ENCODE measurements around the gene MAPK8IP2.
A peak's percentile ranks its signal among the peaks of the same experiment; 100 is the strongest.

The MAPK8IP2 gene

DNA sequence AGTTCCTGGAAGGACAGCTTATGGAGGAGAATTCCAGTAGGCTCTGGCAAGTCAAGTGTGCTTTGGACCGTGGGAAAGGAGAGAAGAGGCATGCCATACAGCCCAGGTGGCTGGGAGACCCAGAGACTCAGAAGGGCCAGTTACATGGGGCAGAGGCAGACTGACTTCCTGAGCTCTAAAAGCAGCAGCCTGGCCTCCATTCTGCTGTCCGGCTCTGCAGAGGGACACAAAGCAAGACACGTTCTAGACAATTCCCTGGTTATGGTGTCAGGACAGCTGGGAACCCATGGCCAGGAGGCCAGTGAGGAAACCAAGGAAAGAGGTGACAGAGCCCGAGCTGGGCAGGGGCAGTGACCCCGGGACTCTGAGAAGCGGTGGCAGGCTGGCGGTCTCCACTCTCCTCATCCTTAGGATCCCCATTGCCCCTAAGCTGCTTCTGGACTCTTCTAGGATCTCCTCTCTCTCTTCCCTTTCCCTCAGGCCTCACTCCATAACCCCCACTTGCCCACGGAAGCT lies 25.1 kb upstream of the MAPK8IP2 start:
- no peak for DNase-seq (ENCODE audit: low spot score)

DNA sequence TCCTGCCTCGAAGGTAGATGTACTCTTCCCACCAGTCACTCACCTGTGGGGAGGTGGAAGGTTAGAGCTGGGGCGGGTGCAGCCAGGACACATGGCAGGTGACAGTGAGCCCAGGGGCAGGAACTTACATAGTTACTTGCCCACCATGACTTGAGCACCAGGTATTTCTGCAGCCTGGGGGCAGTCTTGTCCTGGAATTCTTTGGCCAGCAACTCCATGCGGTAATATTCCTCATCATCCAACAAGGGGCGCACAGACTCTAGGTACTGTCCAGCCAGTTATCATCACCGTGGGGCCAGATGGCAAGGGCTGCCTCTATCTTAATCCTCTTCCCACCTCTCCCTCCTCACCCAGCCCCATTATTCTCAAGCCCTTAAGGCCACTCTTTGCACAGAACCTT lies 24.5 kb upstream of the MAPK8IP2 start:
- DNase-seq (ENCODE audit: low spot score), result no peak

DNA sequence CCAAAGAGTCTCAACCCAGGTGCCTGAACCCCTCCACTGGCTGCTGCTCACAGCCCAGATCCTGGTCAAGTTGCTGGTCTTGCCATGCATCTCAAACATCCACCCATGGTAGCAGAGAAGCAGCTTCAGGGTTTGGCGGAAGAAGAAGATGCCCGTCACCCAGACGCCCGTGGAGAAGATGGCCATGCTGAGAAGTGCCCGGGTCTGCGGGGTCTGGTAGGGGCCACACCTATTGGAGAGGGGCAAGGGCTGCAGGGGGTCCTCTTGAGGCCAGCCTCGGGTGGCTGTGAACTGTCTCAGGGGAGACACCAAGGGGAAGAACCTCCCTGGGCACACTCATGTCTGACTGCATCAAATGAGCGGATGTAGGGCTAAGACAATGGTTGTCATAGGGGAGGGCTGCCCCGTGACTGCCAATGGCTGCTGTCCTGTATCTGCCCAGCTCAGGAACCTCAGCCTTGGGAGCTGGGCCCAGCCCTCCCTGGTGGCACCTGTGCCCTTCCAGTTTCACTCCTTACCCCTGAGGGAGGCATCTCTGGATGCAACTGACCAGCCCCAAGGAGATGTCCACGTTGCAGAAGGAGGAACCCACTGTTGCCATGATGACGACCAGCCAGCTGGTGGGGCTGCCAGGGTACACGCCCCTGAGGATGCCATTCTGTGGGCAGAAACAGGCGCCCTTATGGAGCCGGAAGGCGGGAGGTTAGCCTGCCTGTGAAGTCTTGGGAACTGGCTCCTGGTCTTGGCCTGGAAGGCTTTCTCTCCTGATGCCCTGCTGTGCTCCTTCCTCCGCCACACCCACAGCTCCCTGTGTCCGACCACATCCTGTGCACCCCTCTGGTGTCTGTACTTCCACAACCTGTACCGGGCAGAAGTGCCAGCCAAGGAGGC lies 23.5 kb upstream of the MAPK8IP2 start:
- no peak for DNase-seq (ENCODE audit: low spot score)

DNA sequence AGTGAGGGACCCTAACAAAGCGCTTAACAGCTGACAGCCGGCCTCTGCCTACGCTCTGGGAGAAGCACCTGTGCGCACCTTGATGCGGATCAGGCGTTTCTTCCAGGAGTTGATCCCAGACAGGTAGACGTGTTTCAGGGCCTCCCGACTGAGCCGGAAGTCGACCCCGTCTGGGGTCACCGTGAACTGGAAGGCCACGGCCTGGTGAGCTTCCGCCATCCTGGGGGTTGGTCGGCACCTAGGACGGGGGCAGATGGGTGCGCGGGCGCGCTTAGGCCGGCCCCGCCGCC lies 23.0 kb upstream of the MAPK8IP2 start:
- no peak for DNase-seq (ENCODE audit: low spot score)

DNA sequence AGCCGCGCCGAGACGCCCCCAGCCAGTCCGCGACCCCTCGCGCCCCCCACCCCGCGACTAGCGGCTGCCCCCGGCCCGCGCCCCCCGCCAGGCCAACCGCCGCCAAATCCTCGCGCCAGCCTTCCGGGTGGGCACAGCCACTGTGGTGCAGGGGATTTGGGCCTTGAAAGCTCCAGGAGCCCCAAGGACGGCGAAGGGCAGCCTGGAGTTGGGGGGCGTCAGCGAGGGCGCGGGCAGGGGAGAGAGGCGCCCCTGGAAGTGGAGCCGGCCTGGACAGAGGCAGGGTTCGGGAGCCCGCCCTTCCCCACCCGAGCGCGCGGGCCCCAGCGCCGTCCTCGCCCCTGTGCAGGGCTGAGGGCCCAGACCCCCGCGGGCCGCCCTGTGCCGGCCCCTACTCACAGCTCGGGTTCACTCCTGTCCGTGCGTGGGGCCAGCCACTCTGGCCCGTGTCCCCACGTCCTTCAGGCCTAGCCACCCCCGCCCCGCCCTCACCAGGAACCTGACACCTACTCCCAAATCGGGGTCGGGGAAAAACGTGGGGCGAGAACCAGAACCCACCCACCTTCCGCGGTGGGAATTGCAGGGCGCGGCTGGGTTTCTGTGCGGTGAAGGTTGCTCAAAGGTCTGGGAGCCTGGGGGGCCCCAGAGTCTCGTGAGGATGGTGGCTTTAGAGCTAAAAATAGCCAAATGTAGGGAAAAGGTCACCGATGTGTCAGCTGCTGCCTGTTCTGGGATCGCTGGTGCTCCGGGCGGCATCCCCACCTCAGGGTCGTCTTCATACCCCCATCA lies 22.4 kb upstream of the MAPK8IP2 start, which contains the start of gene CPT1B:
TSS of gene CPT1B (minus strand) at position 441 of the 789 bp plus-strand sequence. CDS start 512 bp downstream, outside the sequence.
- no peak for DNase-seq (ENCODE audit: low spot score)

DNA sequence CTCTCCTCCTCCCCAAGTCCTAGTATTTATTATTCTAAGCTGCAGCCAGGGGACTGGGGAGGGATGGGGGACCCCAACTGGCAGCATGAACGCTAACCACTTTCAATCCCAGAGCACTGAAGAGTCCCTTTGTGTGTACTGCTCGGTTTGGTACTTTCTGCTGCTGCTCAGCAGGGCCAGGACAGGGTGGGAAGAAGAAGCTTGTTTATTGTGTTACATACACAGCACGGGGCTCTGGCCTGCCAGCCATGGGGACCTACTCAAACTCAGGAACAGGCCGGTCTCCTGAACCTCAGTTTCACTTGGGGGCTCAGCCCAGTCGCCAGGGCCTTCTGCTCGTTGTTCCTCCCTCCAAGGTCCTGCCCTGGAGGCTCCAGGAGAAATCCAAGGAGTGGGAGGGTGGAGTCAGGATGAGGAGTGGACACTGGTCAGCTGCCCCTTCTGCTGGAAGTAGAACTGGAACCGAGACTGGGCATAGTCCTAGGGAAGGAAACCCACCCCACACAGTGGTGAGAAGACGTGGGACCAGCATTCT lies 21.8 kb upstream of the MAPK8IP2 start:
- DNase-seq (ENCODE audit: low spot score), result no peak

DNA sequence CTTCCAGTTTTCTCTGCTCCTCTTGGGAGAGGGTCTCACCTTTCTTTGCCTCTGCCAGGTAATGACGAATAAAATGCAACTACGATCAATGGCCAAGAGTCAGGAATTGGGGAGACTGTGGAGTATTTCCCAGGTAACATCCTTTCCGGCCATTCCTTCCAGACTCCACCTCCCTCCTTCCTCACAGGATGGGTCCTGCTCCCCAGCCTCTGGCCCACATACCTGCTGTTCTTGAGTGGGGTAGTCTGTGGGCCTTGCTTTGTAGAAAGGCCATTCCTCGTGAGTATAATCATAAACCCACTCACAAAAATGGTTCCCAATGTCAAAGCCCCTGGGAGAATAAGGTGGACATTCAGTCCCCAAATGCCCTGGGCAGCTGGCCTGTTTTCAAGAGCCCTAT lies 20.8 kb upstream of the MAPK8IP2 start:
- no peak for DNase-seq (ENCODE audit: low spot score)

DNA sequence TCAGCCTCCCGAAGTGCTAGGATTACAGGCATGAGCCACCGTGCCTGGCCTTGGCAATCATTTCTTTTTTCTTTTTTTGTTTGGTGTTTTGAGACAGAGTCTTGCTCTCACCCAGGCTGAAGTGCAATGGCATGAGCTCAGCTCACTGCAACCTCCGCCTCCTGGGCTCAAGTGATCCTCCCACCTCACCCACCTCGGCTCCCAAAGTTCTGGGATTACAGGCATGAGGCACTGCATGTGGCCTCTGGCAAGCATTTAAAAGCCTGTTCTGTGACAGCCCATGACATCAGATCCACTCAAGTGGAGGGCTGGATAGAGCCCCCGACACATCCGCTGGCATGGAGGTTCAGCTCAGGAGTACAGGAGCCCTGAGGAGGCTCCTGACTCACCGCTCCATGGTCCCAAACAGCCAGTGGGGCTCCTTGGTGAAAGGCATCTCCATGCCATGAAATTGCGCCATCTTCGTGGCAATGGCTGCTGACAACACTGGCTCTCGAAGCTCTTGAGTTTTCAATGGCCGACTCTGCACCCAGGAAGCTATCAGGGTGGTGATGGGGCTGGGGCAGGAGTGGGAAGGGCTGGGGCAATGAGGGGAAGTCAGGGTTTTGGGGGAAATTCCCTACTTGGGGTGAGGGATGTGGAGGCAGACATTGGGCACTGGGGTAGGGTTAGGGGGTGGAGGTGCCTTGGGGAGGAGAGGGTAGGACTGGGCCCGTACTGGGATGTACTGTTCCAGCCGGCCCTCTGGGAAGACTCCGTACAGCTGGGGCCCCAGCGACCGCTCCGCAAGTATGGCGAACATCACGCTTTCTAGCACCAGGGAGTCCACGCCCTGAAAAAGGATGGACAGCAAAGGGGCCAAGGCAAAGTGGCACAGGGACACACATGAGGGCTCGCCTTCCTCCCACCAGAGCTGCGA lies 19.3 kb upstream of the MAPK8IP2 start:
- DNase-seq (ENCODE audit: low spot score), result no peak

DNA sequence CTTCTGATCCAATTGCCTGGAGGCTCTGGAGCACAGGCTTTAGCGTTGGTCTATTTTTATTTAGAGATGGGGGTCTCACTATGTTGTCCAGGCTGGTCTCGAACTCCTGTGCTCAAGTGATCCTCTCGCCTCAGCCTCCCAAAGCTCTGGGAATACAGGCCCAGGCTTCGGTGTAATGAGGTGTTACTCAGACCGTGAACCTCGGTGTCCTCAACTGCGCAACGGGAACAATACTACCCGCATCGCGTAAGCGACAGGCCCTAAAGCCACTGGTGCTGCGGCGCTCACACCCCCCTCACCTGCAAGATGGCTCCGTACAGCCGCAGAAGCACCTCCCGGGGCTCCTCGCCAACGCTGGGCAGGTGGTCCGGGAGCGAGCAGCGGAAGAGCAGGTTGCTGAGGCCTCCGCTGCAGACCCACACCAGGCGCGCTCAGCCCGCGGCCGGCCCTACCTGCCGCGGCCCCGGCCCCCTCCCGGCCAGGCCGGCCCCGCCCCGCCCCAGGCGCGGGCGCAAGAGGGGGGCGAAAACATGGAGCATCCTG lies 18.6 kb upstream of the MAPK8IP2 start:
- peak; percentile 30 for DNase-seq (ENCODE audit: low spot score)

DNA sequence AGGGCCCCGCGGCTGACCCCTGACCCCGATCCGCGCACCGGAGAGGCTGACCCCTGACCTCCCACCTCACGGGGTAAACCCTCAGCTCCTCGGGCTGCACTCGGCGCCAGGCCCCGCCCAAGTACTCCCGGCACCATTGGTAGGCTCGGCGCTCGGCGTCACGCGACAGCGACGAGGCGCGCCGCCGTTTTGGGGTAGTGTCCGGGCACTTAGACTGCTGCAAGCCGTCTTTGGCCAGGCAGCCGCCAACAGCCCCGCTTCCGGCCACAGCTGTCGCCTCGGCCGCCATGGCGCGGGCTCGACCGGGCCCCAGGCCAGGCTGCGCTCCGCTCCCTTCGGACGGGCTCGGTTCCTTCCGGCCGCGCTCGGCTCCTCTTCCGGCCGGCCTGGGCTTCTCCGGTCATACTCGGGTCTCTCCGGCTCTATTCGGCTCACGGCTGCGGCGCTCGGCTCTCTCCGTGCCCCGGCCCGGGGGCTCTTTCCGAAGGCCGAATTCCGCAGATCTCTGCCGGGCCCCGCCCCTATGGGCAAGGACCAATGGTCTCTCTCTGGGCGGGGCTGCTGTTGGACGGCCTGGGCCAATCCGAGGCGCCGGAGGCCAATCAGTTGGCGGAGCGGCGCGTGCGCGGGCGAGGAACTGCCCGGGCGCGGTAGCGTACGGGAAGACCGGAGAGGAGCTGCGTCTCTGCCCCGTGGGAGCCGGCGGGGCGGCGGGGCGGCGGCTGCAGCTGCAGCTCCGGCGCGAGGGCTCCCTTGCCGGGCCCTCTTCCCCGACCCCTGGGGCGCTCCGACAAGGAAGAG lies 17.9 kb upstream of the MAPK8IP2 start, which contains the start of gene CHKB:
TSS of gene CHKB (minus strand) at position 357 of the 801 bp plus-strand sequence. CDS start at position 289, 68 bp downstream.
- DNase-seq (ENCODE audit: low spot score), result peak; percentile 98

DNA sequence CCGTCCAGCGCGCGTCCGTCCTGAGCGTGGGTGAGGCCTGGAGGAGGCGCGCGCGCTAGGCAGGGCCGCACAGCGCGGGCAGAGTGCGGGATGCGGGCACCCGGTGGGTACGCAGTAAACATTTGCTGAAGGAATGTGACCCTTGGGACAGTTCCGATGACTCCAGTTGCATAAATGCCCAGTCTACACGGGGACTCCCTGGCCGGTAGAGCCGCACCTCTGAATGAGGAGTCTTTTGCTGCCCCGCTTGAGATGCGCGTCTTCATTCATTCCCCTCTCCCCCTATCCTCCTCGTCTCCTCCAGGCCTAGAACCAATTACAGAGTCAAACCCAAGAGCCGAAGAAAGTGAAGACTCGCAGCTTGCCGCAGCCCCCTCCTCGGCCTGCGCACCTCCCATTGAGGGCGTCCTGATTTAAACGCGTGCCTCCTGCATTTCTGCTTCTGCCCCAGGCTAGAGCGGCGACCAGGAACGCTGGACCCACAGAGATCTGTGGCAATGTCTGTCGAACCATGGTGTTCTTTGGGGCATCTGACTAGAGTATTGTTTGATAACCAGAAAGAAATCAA lies 17.2 kb upstream of the MAPK8IP2 start:
- DNase-seq (ENCODE audit: low spot score), result no peak

DNA sequence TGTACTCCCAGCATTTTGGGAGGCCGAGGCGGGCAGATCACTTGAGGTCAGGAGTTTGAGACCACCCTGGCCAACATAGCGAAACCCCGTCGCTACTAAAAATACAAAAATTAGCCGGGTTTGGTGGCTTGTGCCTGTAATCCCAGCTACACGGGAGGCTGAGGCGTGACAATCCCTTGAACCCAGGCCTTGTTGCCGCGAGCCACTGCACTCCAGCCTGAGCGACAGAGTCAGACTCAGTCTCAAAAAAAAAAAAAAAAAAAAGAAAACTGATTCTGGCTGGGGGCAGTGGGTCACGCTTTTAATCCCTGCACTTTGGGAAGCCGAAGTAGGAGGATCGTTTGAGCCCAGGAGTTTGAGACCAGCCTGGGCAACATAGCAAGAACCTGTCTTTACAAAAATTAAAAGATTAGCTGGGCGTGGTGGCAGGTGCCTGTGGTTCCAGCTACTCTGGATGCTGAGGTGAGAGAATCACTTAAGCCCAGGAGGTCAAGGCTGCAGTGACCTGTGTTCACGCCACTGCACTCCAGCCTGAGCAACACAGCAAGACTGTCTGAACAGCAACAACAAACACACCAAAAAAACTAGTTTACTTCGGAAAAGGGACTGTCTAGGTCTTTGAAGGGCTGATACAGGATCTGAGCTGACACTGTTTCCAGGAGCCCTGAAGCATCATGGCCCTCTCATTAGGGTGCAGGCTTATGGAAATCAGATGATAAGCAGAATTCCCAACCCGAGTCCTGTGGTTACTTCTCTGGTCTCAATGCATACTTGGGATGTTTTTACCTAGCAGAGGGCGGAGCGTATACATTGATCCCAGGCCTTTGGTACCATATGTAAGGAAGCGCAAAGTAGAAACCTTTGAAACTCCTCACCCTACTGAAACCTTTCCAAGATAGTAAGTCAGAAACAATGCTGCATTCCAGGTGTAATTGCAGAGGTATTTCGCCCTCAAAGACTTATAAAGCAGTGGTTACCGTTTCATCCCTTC lies 16.2 kb upstream of the MAPK8IP2 start:
- DNase-seq (ENCODE audit: low spot score), result no peak

DNA sequence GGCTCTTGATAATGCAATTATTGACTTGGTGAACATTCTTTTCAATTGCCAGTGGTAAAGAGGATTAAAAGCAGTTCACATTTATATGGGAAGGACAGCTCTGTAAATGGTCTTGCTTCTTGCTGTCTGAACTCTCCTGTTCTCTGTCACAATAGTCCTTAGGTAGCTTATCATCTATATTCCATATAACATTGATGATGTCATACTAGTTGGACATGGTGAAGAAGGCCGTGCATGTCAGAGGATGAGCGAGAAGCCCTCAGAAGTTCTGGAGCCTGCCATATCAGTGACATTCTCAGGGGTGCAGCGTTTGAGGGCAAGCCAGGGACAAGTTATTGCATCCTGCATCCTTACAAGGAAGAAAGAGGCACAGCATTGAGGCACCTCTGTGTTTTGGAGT lies 15.4 kb upstream of the MAPK8IP2 start:
- no peak for DNase-seq (ENCODE audit: low spot score)

DNA sequence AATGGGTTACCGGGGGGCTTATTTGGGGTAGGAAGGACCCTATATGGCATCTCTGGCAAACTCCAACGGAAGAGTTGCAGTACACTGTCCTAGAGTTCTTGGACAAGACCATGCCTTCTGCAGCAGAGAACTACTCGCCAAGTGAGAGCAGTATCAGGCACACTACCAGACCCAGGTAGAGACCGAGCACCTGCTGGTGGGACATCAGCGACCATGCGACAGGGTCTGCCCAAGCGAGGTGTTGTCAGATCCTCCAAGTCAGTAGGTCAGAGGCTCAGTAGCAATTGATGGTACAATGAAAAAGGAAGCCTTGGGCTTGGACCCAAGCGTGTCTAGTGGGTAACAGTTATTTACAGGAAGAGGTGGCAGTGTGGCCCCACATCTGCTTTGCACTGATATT lies 14.8 kb upstream of the MAPK8IP2 start:
- DNase-seq (ENCODE audit: low spot score), result no peak

DNA sequence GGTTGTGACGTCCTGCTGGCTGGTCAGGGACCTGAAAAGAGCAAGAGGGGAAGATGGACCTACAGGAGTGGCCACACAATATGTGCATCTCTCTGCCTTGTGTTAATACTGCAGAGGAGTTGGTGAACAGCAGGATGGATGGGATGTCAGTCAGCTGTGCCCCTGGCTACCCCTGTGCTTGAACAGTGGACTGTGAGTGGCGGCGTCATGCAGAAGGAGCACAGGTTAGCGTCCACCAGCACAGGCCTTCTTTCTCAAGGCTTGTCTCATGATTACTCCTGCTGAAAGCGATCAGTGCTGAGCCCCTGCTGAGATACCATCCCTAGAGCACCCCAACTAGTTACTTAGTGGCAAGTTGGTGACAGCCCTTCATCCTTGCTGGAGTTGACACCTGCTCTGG lies 14.2 kb upstream of the MAPK8IP2 start:
- DNase-seq (ENCODE audit: low spot score), result no peak

DNA sequence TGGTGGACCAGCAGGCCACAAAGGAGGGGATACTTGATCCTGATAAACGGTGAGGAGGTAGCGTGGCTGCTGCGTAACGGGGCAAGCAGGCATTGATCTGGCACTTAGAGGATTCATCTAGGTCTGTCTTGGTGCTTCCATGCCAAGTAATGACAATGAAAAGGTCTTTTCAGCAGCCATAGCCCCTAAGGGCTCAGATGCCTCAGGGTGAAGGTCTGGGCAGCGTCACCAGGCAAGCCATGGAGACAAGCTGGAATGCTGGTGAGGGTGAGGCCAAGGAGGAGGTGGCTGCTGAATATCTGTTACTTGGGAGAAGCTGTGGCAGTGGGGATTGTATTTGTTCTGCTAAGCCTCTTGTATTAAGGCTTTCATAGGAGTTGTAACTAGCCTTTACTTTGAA lies 13.2 kb upstream of the MAPK8IP2 start:
- DNase-seq (ENCODE audit: low spot score), result no peak

DNA sequence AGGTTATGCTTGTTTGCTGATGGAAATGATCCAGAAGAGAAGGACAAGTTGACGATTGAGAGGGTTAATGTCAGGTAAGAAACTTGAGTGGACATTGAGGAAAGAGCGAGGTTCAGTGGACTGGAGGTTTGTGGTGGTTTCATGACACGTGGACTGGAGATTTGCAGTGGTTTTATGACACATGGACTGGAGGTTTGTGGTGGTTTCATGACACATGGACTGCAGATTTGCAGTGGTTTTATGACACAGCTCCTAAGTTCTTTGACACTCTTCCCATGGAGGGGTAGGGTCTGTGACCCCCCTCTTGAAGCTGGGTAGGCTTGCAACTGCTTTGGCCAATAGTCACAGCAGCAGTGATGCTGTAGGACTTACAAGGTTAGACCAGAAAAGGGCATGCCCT lies 5.4 kb upstream of the MAPK8IP2 start:
- DNase-seq (ENCODE audit: low spot score), result no peak

DNA sequence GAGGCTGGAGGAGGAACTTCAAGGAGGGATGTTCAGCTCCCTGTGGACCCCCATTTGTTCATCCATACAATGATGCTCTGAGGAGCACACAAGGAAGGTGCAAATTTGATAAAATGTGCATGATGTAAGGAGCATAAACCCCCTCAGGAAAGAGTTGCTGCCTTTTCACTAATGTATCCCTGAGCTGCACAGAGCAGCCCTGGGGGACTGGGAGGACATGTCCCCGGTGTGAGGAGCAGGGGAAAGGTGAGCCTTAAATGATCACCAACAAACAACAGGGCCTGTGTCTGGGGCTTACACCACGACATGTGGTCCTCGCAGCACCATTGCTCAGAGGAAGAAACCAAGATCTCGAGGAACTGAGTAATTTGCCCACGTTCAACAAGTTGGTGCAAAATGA lies 3.5 kb upstream of the MAPK8IP2 start:
- no peak for DNase-seq (ENCODE audit: low spot score)
